ENCODE data around the gene ARHGEF7. TPM values are rescaled to one million over a fixed set of nuclear protein-coding genes. Genes with fewer than 3 reads are reported as not detected.

ARHGEF7 gene
- total RNA-seq, 1 donor from 2014 or later, result 49.3 TPM

DNA sequence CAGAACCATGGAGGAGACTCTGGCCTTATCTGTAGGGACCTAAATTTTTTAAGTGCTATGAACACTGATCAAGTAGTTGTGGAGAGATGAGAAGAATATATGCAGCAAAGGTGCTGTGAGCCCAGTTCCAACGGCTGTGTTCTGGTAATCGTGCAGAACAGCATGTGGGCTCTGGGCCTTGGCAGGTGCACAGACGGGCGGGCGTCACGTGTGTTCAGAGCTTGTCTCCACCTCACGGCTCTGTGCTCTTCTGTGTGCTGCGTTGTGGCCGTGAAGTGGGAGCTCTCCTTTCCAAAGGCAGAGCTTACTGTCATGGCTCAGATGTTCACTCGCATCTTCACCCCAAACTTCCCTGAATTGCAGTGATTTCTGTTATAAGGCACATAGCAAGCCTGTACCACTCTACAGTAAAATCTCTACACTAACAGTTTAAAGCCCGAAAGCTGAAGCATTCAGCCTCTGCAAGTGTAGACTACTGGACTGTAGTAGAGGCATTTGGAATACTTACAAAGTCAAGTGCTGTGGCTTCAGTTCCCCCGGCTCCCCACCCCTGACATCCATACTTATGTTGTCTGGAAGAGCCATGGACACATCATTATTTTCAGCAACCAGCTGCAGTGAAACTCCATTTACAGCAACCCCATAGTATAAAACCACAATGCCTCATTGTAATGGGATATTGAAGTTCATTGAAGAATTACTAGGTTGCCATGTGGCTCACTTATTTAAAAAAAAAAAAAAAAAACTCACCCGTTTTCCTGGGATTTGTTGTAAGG lies 177.8 kb downstream of the ARHGEF7 start:
- ATAC-seq (ENCODE audit: poor library complexity), result no peak
- no peak for DNase-seq
- intact Hi-C loops (cut with DNase I), result no loop called here

DNA sequence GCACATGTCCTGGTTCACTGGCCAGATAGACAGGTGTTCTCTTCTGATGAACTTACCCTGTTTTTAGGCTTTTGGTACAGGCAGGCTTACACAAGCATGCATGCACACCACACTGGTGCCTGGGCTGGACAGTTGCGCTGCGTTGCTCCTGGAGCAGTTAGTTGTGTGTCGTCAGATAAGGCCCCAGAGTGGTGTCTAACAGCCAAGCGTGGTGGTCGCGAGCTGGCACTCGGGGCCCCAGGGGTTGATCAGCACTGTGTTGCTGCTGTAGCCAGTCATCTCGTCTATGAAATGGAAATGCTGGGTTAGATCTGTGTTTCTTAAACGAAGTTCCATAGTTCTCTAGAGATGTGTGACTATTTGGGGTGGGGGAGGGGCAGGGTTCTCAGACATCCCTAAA lies 180.8 kb downstream of the ARHGEF7 start:
- intact Hi-C loops (cut with DNase I), result no loop called here
- DNase-seq, result no peak
- ATAC-seq (ENCODE audit: poor library complexity), result no peak

DNA sequence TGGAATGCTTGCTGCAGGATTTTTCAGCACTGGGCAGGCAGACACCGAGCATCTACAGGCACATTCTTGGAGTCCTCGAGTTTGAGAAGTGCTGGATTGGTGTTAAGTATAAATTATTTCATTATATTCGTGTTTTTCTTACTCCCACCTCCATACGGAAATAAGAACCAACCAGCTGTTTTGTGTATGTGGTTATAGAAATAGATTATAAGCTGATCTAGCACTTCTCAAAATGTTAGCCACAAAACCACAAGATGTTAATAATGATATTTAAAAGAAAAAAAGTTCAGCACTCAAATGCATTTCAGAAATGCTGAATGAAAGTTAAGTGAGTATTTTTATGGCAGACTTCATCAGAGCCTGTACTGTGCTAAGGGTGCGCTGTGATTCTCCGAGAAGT lies 181.3 kb downstream of the ARHGEF7 start:
- no peak for ATAC-seq (ENCODE audit: poor library complexity)
- intact Hi-C loops (cut with DNase I), result no loop called here
- DNase-seq, result no peak

DNA sequence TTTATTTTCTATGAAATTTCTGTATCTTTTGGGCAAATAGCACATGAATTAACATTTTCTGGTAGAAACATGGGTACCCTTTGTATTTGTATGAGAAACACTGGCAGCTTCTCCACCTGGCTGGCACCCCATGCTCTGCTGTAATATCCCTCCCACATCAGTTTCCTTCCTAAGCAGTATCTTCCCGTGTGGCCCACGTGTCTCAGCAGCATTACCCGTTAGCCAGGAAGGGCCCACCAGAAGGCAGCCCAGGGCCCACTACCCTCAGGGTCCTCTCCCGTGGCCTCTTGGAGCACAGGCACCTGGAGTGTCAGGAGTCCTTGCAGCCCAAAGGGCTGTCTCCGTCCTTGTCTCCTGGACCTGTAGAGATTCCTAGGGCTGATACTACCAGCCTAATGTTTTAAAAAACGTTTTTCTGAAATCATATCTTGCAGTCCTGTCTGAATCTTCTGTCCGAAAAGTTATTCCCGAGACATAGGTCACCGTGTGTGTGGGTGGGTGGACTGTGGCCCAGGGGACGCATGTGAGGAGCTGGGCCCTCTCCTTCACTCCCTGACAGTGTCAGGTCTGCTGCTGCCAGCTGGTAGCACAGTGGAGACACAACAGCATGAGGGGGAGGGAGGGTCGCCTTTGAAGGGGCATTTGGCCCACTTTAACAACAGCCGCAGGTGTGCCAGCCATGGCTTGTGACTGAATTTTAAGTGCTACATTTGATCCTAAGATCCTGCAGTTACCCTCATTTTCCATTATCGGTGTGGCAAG lies 183.3 kb downstream of the ARHGEF7 start:
- ATAC-seq (ENCODE audit: poor library complexity), result no peak
- intact Hi-C loops (cut with DNase I), result no loop called here
- DNase-seq, result no peak

DNA sequence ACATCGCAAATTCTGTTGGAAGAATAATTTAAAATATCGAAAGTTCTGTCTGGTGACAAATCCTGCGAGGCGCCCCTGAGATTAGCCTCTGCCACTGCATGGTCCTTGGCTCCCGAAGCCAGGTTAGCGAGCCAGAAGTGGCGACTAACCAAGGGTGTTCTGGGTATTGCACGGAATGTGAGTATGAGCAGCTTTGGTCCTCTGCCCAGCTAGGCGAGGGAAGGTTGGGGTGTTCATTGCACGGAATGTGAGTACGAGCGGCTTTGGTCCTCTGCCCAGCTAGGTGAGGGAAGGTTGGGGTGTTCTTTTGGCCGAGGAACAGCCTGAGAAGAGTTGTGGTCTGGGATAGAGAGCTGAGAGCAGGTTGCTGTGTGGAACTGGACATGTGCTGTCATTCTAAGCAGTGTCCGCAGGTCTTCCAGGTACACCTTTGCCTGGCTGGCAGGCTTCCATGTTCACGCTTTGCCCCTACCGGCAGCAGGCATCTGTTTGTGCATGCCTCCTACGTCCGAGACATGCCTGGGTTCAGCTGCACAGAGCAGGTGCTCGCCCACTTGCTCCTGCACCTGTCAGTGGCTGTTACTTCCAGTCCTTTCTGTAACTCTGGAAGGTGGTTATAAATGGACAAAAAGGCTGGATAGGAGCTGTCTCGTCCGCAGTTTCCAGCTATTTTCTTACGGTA lies 187.1 kb downstream of the ARHGEF7 start:
- DNase-seq, result no peak
- intact Hi-C loops (cut with DNase I), result no loop called here
- ATAC-seq (ENCODE audit: poor library complexity), result peak; percentile 82

DNA sequence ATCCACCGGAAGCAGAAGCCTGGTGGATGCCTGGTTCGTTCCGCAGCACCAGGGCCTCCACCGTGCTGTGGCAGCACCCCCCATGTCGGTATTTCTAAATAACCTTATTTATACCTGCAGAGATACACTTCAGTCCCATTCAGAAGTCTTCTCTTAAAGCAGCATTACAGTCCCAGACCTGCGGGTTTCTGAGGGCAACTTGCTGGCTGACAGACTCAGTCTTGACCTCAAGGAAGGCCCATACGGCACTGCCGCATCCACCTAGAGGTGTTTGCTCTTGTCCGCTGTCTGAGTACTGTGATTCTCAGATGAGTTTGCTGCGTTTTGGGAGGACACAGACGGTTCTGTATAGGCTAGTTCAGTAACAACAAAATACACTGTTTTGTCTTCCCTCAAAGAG lies 188.4 kb downstream of the ARHGEF7 start:
- ATAC-seq (ENCODE audit: poor library complexity), result no peak
- no peak for DNase-seq
- intact Hi-C loops (cut with DNase I), result no loop called here

DNA sequence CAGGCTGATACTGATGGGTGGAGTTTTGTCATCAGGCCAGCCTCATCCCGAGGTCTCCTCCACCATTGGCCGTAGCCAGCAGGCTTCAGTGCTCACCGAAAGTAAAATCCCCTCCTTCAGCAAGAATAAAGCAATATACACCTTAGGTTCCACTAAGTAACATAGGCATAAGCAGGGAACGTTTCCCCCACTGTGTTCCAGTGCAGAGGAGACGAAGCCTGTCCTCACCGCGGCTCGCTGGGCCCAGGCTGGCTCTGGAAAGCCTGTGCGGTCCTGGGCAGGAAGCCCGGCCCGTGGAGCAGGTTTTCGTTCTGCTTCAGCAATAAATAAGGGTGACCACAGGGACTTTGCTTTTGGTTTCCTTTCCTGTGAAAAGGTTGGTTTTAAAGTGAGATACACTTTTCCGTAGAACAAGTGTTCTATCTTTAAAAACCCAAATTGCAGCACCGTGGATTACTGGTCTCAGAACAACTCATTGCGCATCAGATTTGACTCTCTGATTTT lies 189.0 kb downstream of the ARHGEF7 start:
- no peak for ATAC-seq (ENCODE audit: poor library complexity)
- intact Hi-C loops (cut with DNase I), result no loop called here

DNA sequence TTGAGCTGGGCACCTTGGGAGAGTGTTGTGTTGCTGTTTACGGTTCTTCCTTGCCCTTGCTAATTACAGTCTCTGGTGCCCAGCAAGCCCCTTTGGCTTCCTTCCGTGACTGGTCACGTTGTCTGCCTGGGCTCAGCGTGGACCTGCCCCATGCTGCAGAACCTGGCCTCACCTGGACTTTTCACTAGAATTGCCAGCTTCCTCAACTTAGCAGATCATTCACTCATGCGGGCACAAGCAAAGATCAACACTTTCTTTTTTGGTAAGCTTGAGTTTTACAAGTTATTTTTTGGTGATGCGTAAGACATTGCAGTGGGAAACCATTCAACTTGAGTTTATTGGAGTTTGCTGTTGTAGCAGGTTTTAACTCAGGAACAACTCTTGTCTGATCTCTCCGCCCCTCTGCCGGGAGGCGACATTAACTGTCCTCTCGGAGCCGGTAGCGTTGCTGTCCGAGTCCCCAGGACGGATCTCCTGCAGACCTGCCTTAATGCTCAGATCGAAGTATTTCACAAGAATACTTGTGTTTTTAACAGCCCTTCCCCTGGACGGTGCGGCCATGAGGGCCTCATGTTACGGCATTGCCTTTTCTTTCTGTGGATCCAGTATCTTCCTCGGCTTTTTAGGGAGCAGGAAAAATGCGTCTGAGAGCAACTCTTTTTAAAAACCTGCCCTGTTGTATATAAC lies 189.6 kb downstream of the ARHGEF7 start:
- intact Hi-C loops (cut with DNase I), result no loop called here
- ATAC-seq (ENCODE audit: poor library complexity) (no peak), DNase-seq (no peak)

More for the DNA sequence above, 189.0 kb downstream of the ARHGEF7 start:
- DNase-seq, result no peak

DNA sequence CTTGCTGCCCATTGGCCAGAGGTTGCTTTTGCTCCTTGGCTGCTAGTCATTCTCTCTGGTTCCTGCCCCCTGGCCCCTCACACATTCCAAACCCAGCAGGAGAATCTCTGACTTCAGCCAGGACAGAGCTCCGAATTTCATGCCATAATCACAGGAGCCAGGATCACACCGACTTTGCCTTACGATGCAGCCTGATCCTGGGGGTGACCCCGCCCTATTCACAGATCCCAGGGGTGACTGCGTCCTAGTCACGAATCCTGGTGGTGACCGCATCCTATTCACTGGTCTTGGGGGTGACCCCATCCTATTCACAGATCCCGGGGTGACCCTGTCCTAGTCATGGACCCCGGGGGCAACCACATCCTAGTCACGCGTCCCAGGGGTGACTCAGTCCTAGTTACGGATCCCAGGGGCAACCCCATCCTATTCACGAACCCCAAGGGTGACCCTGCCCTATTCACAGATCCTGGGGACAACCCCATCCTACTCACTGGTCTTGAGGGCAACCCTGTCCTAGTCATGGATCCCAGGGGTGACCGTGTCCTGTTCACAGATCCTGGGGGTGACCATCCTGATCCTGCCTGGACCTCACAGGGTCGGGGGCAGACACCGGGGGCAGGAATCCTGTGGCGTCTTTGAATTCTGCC lies 198.0 kb downstream of the ARHGEF7 start:
- intact Hi-C loops (cut with DNase I), result no loop called here
- ATAC-seq (ENCODE audit: poor library complexity) (peak; percentile 20), DNase-seq (no peak)

DNA sequence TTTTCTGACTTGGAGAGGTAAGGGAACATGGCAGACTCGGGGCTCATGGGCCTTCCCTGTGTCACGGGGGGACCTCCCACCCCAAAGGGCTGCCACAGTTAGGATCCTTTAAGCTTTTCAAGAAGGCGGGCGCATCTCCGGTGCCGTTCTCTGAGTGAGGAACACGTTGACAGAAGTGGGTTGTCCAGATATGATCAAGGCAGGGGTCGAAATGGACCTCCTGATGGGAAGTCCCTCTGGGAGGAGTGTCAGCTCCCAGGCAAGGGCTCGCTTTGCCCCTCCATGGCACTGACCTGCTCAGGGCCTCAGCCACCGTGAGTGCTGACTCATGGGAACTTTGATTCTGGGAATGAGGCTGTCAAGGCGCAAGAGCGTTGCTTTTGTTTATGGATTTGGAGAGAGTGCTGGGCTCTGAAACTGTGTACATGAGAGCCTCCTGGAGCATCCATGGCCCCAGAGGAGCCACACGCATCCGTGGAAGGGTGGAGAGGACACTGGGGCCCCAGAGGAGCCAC lies 198.9 kb downstream of the ARHGEF7 start:
- intact Hi-C loops (cut with DNase I), result no loop called here
- ATAC-seq (ENCODE audit: poor library complexity) (no peak), DNase-seq (no peak)

DNA sequence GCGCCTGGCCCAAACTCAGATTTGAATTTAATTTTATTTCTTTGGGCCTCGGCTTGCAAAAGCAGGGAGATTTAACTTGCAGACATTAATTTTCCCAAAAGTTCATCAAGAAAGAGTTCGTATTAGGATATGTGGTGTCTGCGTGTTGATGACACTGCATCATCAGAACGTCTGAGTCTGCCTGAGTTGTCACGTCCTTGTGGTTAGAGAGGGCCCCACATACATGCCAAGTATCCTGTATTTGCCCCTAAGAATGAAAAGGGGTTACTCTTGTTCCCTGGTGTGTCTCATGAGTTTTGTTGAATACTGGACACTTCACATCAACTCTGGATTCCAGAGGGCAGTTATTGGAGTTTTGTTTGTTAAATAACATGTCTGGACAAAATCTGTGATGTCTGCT lies 199.7 kb downstream of the ARHGEF7 start:
- ATAC-seq (ENCODE audit: poor library complexity), result no peak
- no peak for DNase-seq
- intact Hi-C loops (cut with DNase I), result no loop called here

DNA sequence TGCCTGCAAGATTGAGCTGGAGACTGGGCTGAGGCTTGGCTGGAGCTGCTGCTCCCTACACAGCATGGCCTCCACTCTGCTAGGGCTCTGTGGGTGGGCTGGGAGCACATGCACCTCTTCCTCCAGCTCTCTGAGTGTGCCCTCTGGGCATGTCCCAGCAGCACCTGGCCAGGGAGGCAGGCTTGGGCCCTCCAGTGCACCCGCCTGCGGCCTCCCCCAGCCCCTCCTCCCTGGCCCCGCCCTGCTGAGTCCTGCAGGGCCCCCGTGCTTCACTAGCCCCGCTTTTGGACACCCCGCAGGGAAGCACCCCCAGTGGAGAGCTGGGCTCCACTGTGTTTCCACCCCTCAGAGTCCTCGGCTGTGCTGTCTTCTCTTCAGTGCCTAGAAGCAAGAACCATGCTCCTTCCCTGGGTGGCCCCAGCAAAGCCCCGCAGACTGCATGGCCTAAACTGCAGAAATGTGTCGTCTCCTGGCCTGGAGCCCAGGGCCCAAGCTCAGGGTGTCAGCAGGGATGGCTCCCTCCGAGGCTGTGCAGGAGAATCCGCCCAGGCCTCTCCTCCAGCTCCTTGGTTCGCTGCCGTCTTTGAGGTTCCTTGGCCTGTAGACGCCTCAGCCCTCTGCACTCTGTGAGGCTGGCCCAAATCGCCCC lies 200.4 kb downstream of the ARHGEF7 start:
- ATAC-seq (ENCODE audit: poor library complexity), result no peak
- no peak for DNase-seq
- intact Hi-C loops (cut with DNase I), result no loop called here

DNA sequence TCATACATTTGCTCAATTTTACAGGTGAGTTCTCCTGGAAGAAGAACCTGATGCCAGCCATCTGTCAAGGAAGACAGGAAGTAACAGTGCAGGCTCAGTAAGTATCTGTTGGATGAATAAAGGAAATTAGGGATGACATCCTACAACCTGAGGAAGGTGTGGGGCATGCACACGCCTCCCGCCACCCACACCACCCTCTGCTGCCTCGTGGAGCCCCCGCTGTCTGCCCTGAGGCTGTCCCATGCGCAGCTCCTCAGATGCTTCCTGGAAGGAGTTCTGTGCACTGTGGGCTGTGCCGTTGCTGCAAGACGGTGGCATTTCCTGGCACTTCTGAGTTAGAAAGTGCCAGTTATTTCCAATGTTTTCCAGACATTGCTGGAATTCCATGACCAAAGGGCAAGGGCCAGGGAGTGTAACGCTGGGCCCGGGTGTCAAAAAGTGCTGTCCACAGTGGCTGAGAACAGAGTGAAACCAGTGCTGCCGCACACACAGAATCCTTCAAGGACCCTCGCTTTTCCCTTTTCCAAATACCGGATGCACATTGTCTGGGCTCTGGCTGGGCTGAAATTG lies 201.1 kb downstream of the ARHGEF7 start:
- no peak for ATAC-seq (ENCODE audit: poor library complexity)
- DNase-seq, result no peak
- intact Hi-C loops (cut with DNase I), result no loop called here

DNA sequence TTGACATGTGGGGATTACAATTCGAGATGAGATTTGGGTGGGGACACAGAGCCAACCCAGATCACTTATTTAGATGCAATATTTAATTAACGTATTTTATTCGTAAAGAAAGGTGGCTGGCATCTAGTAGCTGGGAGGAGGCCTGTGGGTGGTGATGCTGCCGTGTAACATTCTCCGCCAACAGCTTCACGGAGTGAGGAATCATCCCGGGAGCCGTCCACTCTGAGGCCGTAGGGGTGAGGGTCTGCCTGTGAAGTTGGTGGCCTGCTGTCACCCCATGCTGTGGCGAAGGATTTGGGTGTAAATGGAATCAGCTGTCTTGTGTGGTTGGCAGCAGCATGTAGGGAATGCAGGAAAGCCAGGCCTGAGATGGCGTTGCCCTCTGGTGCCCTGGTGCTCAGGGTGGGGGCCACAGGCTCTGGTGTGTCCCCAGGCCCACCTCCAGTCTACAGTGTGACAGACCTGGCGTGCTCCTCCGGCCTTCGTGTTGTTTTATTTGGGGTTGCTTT lies 202.0 kb downstream of the ARHGEF7 start:
- DNase-seq (no peak), ATAC-seq (ENCODE audit: poor library complexity) (no peak)
- intact Hi-C loops (cut with DNase I), result no loop called here

DNA sequence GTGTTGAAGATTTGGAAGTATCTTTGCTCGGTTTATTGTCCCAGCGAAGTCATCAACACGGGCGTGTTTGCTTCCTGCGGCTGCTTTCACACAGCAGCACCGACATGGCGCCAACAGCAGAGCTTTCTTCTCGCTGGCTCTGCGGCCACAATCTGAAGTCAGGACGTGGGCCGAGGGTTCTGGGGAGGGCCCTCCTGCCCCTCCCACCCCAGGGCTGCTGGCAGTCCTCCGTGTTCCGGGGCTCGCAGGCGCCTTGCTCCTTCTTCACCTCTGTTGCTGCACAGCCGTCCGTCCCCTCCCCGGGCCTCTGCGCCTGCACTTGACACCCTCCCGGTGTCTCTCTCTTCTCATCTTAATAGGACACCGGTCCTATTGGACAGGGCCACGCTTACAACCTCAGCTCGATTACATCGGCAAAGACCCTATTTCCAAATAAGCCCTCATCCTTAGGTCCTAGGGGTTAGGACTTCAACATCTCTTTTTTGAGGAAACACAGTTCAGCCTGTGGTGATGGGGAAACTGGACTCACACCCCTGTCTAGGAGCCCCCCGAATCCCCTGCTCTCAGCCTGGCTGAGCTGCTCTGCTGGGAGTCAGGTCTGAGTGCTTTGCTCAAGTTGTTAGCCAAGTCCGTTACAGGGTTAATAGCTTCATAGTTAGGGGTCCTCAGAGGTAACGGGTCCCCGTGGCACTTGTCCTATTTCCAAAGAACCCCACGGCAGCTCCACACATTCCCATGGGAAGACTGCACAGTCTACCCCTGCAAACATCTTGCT lies 202.6 kb downstream of the ARHGEF7 start:
- DNase-seq (no peak), ATAC-seq (ENCODE audit: poor library complexity) (no peak)
- intact Hi-C loops (cut with DNase I), result no loop called here

DNA sequence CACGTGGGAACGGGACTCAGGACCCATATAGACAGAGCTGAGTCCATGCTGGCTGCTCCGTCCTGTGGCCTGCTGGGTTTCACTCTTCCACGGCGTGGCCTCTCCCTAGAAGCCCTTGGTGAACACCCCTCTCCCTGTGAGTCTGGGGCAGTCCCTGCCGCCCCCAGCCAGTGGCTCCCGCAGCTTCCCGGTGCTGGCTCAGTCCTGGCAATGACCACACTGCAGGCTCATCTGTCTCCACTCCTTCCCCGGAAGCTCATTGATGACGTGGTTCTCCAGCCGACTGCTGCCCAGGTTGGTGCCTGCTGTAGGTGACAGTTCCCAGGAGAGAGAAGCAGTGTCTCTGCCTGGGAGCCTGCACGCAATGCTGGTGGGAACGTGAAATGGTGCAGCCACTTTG lies 203.3 kb downstream of the ARHGEF7 start:
- ATAC-seq (ENCODE audit: poor library complexity) (no peak), DNase-seq (no peak)
- intact Hi-C loops (cut with DNase I), result no loop called here

DNA sequence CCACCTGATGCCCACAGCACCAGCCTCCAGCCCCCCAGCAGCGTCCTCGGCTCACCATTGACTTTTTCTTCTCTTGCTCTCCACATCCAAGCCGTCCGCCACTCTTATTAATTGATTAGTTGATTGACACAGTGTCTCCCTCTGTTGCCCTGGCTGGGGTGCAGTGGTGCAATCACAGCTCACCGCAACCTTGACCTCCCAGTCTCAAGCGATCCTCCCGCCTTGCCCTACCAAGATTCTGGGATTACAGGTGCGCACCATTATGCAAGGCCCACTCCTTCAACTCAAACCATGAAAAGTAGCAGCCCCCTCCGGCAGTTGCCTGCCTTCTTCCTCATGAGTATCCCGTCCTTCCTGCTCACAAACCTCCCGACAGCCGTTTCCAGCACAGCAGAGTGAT lies 204.4 kb downstream of the ARHGEF7 start:
- intact Hi-C loops (cut with DNase I), result no loop called here
- DNase-seq, result no peak
- no peak for ATAC-seq (ENCODE audit: poor library complexity)

All from Right ventricle myocardium superior (tissue), 1 donor.